GM23338 (cell line): ENCODE measurements around the gene CZIB. TPM values are rescaled to one million over a fixed set of nuclear protein-coding genes. Genes with fewer than 3 reads are reported as not detected.

Source experiments
- ATAC-seq: fragments of 200-7000 bp; cut with Tn5 transposase; 3 replicates; pipeline ENCODE4 v1.9.1; 2020
- DNase-seq: peaks from one replicate; pipeline ENCODE4 v3.0.0-alpha.2; 2015; ENCODE audit warnings: low spot score
- H2AFZ ChIP-seq: fragments of 200-600 bp; sonication (generic); 2 replicates; pipeline ENCODE4 v1.8.0; 2016; ENCODE audit warnings: antibody characterized with exemption, mild to moderate bottlenecking, moderate library complexity
- H3F3A ChIP-seq: fragments of 200-600 bp; sonication (generic); replicated peaks from 2 replicates; pipeline ENCODE4 v1.8.0; 2017; ENCODE audit warnings: antibody characterized with exemption, mixed run types, low read depth
- H3K27ac ChIP-seq: fragments of 200-600 bp; sonication (generic); 2 replicates; pipeline ENCODE4 v1.6.1; 2016; ENCODE audit warnings: low read depth
- H3K27me3 ChIP-seq: fragments of 200-600 bp; sonication (generic); 2 replicates; pipeline ENCODE4 v1.8.0; 2016; ENCODE audit warnings: mild to moderate bottlenecking, mixed run types, moderate library complexity; ENCODE audit not compliant: insufficient read depth
- H3K36me3 ChIP-seq: fragments of 200-600 bp; sonication (generic); 2 replicates; pipeline ENCODE4 v1.8.0; 2016; ENCODE audit warnings: mild to moderate bottlenecking; ENCODE audit not compliant: insufficient read depth
- H3K4me1 ChIP-seq: fragments of 200-600 bp; sonication (generic); 2 replicates; pipeline ENCODE4 v1.8.0; 2016; ENCODE audit warnings: mild to moderate bottlenecking, moderate library complexity; ENCODE audit not compliant: insufficient read depth
- H3K4me2 ChIP-seq: fragments of 200-600 bp; sonication (generic); 2 replicates; pipeline ENCODE4 v1.7.1; 2017; ENCODE audit warnings: mixed run types
- H3K4me3 ChIP-seq: fragments of 200-600 bp; sonication (generic); 2 replicates; pipeline ENCODE4 v1.6.1; 2016; ENCODE audit warnings: mixed run types
- H3K79me2 ChIP-seq: fragments of 200-600 bp; sonication (generic); replicated peaks from 2 replicates; pipeline ENCODE4 v1.8.0; 2017; ENCODE audit warnings: mild to moderate bottlenecking; ENCODE audit not compliant: insufficient read depth
- H3K9me2 ChIP-seq: fragments of 200-600 bp; sonication (generic); 2 replicates; pipeline ENCODE4 v1.8.0; 2017; ENCODE audit not compliant: insufficient read depth
- H4K20me1 ChIP-seq: fragments of 200-600 bp; sonication (generic); replicated peaks from 2 replicates; pipeline ENCODE4 v1.8.0; 2017; ENCODE audit warnings: mild to moderate bottlenecking; ENCODE audit not compliant: insufficient read depth
- H3K27ac Mint-ChIP-seq: 2 replicates; pipeline ENCODE4 v1.8.0; 2020; ENCODE audit warnings: inconsistent platforms, mild to moderate bottlenecking, moderate library complexity, mixed read lengths
- H3K27me3 Mint-ChIP-seq: 3 replicates; pipeline ENCODE4 v1.8.0; 2022; ENCODE audit warnings: low read depth, mild to moderate bottlenecking, moderate library complexity, mixed read lengths, inconsistent platforms; ENCODE audit not compliant: insufficient read depth, poor library complexity
- H3K36me3 Mint-ChIP-seq: 3 replicates; pipeline ENCODE4 v1.8.0; 2021; ENCODE audit warnings: low read depth, mild to moderate bottlenecking, inconsistent platforms, moderate library complexity, mixed read lengths
- H3K4me1 Mint-ChIP-seq: 3 replicates; pipeline ENCODE4 v1.8.0; 2020; ENCODE audit warnings: mild to moderate bottlenecking, inconsistent platforms, mixed read lengths
- H3K4me3 Mint-ChIP-seq: 3 replicates; pipeline ENCODE4 v1.8.0; 2021; ENCODE audit warnings: moderate library complexity, mild to moderate bottlenecking, inconsistent platforms, mixed read lengths
- H3K9me3 Mint-ChIP-seq: 3 replicates; pipeline ENCODE4 v1.8.0; 2020; ENCODE audit warnings: moderate library complexity, mild to moderate bottlenecking, inconsistent platforms, mixed read lengths
- CREB1 ChIP-seq: fragments of 250-450 bp; sonication (Bioruptor Pico); IDR thresholded peaks from 2 replicates; pipeline ENCODE4 v1.5.0; 2020; ENCODE audit warnings: low read depth, mild to moderate bottlenecking, moderate library complexity
- EZH2phosphoT487 ChIP-seq: fragments of 200-600 bp; sonication (generic); IDR thresholded peaks from one replicate; pipeline ENCODE4 v1.8.1; 2018; ENCODE audit warnings: antibody characterized with exemption; ENCODE audit not compliant: unreplicated experiment
- JUNB ChIP-seq: IDR thresholded peaks from one replicate; pipeline ENCODE4 v1.6.1; 2016; ENCODE audit warnings: antibody characterized with exemption; ENCODE audit not compliant: unreplicated experiment
- REST ChIP-seq: IDR thresholded peaks from one replicate; pipeline ENCODE4 v1.6.1; 2018; ENCODE audit warnings: antibody characterized with exemption; ENCODE audit not compliant: unreplicated experiment
- ZNF114 ChIP-seq: fragments of 250-450 bp; sonication (Bioruptor Pico); IDR thresholded peaks from 2 replicates; pipeline ENCODE4 v1.5.0; 2020; ENCODE audit warnings: mild to moderate bottlenecking, moderate library complexity
- ZNF462 ChIP-seq: fragments of 250-450 bp; sonication (Bioruptor Pico); IDR thresholded peaks from 2 replicates; pipeline ENCODE4 v1.5.0; 2020; ENCODE audit warnings: mild to moderate bottlenecking, moderate library complexity
- polyA plus RNA-seq: library from polyadenylated mRNA; unstranded; fragments of >200 nt; fragmentation: Nextera tagmentation; extraction: Ambion mirVana; gene quantifications from 2 replicates; pipeline ENCODE4 v1.2.1, GENCODE V29; 2016
- total RNA-seq: library from RNA; depleted of rRNA; stranded (reverse); fragments of >200 nt; shearing (Covaris generic); gene quantifications from 2 replicates; pipeline ENCODE4 v1.2.3, GENCODE V29; 2014

CZIB gene
- total and polyA plus RNA-seq, 2 experiments from 2014 or later, result 59.8 to 84.1 TPM

GRCh38 chr1:53214376-53214940 lies 6.0 kb downstream of the CZIB start (continued):
- no peak for TF ChIP-seq REST
- TF ChIP-seq ZNF114 (CRISPR knock-in tag), result no peak
- TF ChIP-seq EZH2phosphoT487, result no peak
- no peak for TF ChIP-seq ZNF462 (CRISPR knock-in tag)
- TF ChIP-seq JUNB, result no peak

GRCh38 chr1:53210954-53211353 lies 9.5 kb downstream of the CZIB start:
- Mint-ChIP-seq H3K4me1 (no peaks in the 10 kb centered on the region), H3K27me3 (peaks cover 3% of the 10 kb centered on the region), H3K4me3 (no peak overlapping the region), H3K27ac (no peak overlapping the region), H3K9me3 (peaks cover 16% of the 10 kb centered on the region), H3K36me3 (peaks cover 83% of the 10 kb centered on the region)
- no peak overlapping the region for H2AFZ ChIP-seq
- H3K4me1 ChIP-seq, result no peaks in the 10 kb centered on the region
- no peaks in the 10 kb centered on the region; the same call in 1 of the 2 replicates for H4K20me1 ChIP-seq
- H3F3A ChIP-seq, result no peaks in the 10 kb centered on the region; the same call in 1 of the 2 replicates
- no peaks in the 10 kb centered on the region for H3K79me2 ChIP-seq
- ATAC-seq, result no peak
- TF ChIP-seq REST, result no peak
- no peak for TF ChIP-seq CREB1 (CRISPR knock-in tag)
- no peak for TF ChIP-seq JUNB
- H3K27me3 ChIP-seq, result no peaks in the 10 kb centered on the region
- H3K36me3 ChIP-seq, result peaks cover 45% of the 10 kb centered on the region
- DNase-seq, result no peak
- H3K4me2 ChIP-seq, result no peak overlapping the region
- H3K27ac ChIP-seq, result no peak overlapping the region
- no peak overlapping the region for H3K4me3 ChIP-seq
- no peaks in the 10 kb centered on the region for H3K9me2 ChIP-seq
